ENCODE measurements around the gene TAC4.

TAC4 gene

DNA sequence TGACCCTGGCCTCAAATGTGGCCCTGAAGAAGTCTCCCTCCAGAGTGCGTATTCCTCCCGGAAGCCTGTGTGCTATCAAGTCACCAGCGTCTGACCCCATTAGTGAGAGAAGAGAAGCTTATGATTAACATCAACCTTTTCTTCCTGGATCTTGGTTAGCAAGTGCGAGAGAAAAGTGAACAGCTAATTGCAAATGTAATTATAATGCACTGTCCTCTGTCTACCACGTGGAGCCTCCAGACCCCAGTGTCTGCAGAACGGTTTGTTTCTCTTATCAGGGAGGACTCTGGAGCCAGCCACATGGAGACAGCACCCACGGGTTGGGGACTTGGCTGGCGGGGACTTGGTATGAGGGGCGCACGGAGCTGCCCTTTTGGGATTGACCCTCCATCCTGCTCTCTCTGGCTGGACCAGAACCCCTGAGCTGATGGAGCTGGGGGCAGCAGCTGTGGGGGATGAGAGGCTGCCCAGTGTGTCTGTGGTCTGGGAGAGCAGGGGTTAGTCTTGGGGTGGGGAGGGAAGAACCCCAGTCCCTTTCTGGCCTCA, 5.7 kb upstream of the TAC4 start:
- no peak for TF ChIP-seq POLR2AphosphoS5 (IDR thresholded peaks at IDR 0.05; ENCODE audit: borderline replicate concordance, low read depth, low read length)
- TF ChIP-seq FOXP2 (optimal IDR thresholded peaks at IDR 0.05; ENCODE audit: control extremely low read depth, extremely low read length, insufficient read depth) = no peak
- no peak for TF ChIP-seq EZH2 (IDR thresholded peaks at IDR 0.05)

DNA sequence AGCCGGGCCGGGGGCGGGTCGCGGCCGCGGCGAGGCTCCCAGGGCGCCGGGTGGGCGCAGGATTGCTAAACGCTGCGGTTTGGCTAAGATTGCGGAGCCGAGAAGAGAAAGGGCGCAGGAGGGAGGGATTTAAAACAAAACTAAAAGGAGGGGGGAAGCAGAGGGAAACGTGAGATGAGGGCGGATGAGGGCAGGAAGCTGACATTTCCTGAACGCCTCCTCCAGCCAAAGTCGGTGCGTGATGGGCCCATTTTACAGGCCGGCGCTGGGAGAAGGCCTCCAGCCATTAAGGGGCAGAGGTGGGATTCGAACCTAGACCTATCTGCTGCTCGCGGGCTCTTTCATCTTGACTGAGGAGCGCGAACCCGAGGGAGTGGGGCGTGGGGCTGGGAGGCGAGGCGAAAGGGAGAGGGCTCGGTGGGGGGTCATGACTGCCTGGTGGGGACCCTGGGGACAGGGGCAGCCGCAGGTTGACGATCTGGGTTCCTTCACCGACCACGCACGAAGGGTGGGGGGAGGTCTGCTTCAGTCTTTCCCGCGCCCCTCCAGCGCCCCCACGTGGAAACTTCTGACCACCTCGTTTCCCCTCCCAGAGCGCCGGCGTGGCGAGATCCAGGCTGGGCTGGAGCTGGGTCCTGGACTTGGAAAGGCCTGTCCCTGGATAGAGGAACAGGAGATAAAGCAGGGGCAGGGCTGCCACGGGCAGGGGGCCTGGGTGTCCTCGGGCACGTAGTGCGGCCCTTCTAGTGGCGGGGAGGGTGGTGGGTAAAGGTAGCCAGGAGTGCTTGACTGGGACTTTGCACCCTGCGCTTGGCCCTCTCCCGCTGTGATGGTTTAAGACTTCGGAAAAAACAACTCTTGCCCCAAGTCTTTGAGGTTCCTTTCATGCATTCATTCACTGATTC, 3.8 kb upstream of the TAC4 start:
- no peak for DNase-seq (ENCODE audit: low read depth, low spot score)
- TF ChIP-seq FOXP2 (optimal IDR thresholded peaks at IDR 0.05; ENCODE audit: control extremely low read depth, extremely low read length, insufficient read depth) (peak; percentile 48), POLR2AphosphoS5 (IDR thresholded peaks at IDR 0.05; ENCODE audit: borderline replicate concordance, low read depth, low read length) (0 out of 2 replicates have a peak, but pooled peaks have one; percentile 33), EZH2 (IDR thresholded peaks at IDR 0.05) (no peak)
- H3K36me3 ChIP-seq (ENCODE audit: insufficient read depth, low read length) = no peaks in the 10 kb centered on the region
- H3K9ac ChIP-seq (ENCODE audit: insufficient read length) = no peak overlapping the region
- peak overlapping the region; percentile 66 for H3K4me3 ChIP-seq
- no peak overlapping the region for H3K27ac ChIP-seq
- no peaks in the 10 kb centered on the region for H3K9me3 ChIP-seq (ENCODE audit: low read depth, low read length)

More for the DNA sequence above, 5.7 kb upstream of the TAC4 start:
- H3K9ac ChIP-seq (ENCODE audit: insufficient read length) = no peak overlapping the region
- no peak overlapping the region for H3K4me3 ChIP-seq
- no peaks in the 10 kb centered on the region for H3K36me3 ChIP-seq (ENCODE audit: insufficient read depth, low read length)
- DNase-seq (ENCODE audit: low read depth, low spot score) = no peak
- H3K9me3 ChIP-seq (ENCODE audit: low read depth, low read length) = no peaks in the 10 kb centered on the region
- no peak overlapping the region for H3K27ac ChIP-seq

DNA sequence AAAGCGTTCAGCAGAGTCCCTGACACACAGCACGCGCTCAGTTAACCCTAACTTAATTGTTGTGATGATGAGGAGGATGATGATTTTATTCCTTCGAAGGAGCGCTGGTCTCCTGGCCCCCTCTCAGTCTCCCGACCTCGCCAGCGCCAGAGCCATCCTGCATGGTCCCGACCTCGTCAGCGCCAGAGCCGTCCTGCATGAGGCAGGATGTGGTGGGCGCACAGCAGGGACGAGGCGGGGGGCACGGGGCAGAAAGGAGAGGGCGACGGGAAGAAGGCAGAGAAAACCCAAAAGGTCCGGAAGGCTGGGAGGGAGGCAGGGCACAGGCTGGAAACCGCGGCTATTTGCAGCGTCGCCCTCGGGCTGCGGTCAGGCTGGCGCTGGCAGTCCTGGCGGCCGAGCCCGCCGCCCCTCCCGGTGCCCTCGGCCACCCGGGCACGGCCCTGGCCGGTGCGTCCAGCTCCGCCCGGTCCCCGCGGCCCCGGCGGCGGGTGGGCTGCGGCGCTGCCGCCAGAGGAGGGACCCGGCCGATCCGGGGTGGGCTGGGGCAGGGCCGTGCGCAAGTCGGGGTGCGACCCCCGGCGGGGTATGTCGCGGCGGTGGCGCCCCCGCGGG, 3.0 kb upstream of the TAC4 start:
- H3K4me3 ChIP-seq = no peak overlapping the region
- no peak overlapping the region for H3K9ac ChIP-seq (ENCODE audit: insufficient read length)
- TF ChIP-seq POLR2AphosphoS5 (IDR thresholded peaks at IDR 0.05; ENCODE audit: borderline replicate concordance, low read depth, low read length) = no peak
- no peak for TF ChIP-seq FOXP2 (optimal IDR thresholded peaks at IDR 0.05; ENCODE audit: control extremely low read depth, extremely low read length, insufficient read depth)
- no peak for TF ChIP-seq EZH2 (IDR thresholded peaks at IDR 0.05)
- DNase-seq (ENCODE audit: low read depth, low spot score) = no peak
- no peaks in the 10 kb centered on the region for H3K36me3 ChIP-seq (ENCODE audit: insufficient read depth, low read length)
- H3K27ac ChIP-seq = no peak overlapping the region
- no peaks in the 10 kb centered on the region for H3K9me3 ChIP-seq (ENCODE audit: low read depth, low read length)

DNA sequence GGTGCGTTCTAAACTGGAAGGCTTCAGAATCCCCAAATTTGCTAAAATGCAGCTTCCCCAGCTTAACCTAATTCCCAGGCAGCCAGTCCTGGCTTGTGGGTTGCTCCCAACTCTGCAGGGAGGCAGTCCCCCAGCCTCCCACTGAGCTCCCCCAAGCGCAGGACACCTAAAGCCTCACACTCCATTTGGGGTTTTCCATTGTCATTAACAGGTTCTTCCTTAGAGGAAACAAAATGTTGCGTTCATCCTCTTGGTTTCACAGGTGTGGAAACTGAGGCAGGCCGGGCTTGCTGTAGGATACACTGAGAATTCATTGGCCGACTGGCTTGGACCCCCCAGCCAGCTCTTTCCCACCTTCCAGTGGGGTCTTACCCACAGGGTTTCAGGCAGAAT, 2.3 kb upstream of the TAC4 start:
- H3K27ac ChIP-seq = no peak overlapping the region
- TF ChIP-seq POLR2AphosphoS5 (IDR thresholded peaks at IDR 0.05; ENCODE audit: borderline replicate concordance, low read depth, low read length) = no peak
- TF ChIP-seq EZH2 (IDR thresholded peaks at IDR 0.05) = no peak
- TF ChIP-seq FOXP2 (optimal IDR thresholded peaks at IDR 0.05; ENCODE audit: control extremely low read depth, extremely low read length, insufficient read depth) = no peak
- no peak overlapping the region for H3K4me3 ChIP-seq
- DNase-seq (ENCODE audit: low read depth, low spot score) = no peak
- no peaks in the 10 kb centered on the region for H3K9me3 ChIP-seq (ENCODE audit: low read depth, low read length)
- H3K9ac ChIP-seq (ENCODE audit: insufficient read length) = no peak overlapping the region
- no peaks in the 10 kb centered on the region for H3K36me3 ChIP-seq (ENCODE audit: insufficient read depth, low read length)

DNA sequence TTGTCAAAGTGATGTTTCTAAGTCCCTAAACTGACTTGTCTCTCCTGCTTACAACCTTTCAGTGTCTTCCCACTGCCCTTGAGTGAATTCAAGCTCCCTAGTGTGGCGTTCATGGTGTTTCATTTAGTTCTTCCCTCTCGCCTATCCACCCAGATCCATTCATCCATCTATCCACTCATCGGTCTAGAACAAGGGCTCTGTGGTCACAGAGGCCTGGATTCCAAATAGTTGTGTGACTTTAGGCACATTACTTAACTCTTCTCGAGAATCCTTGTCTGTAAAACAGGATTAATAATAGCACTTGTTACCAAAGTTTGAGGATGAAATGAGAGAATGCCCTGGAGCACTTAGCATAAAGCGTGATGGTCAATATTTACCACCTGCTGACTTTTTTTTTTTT, 870 bp upstream of the TAC4 start:
- TF ChIP-seq EZH2 (IDR thresholded peaks at IDR 0.05) = no peak
- no peak for TF ChIP-seq POLR2AphosphoS5 (IDR thresholded peaks at IDR 0.05; ENCODE audit: borderline replicate concordance, low read depth, low read length)
- no peak for TF ChIP-seq FOXP2 (optimal IDR thresholded peaks at IDR 0.05; ENCODE audit: control extremely low read depth, extremely low read length, insufficient read depth)
- Histone ChIP-seq H3K4me3 (no peak overlapping the region), H3K9me3 (ENCODE audit: low read depth, low read length) (no peaks in the 10 kb centered on the region), H3K9ac (ENCODE audit: insufficient read length) (no peak overlapping the region), H3K36me3 (ENCODE audit: insufficient read depth, low read length) (no peaks in the 10 kb centered on the region), H3K27ac (no peak overlapping the region)
- no peak for DNase-seq (ENCODE audit: low read depth, low spot score)

DNA sequence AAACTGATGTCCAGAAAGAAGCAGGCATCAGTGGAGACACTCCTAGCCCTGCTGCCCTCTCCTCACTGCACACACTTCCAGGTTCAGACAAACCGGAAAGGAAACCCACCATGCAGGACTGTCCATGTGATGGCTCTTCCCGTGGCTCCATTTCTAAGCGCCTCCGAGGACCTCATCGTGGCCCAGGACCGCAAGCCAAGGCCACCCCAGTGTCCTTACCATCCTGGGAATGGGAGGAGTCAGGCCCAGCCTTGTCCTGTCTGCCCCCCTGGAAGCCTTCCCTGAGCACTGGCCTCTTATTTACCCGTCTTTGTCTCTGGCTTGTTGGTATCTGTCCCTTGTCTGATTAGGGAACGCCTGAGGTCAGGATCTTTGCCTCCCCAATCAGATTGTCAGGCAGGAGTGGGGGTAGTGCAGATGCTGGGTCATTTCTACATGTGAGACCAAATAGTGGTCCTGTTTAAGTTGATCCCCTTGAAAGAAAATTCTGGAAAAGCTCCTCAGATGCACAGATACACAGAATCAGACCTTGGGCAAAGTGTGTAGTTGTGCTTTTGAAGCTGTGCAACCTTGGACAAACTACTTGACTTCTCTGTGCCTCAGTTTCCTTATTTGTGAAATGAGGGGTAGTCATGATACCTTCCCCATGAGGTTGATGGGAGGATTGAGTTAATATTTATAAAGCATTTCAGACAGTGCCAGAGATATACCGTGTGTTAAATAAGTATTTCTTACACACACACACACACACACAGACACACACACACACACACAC, 744 bp downstream of the TAC4 start:
- Histone ChIP-seq H3K36me3 (ENCODE audit: insufficient read depth, low read length) (no peaks in the 10 kb centered on the region), H3K9ac (ENCODE audit: insufficient read length) (no peak overlapping the region), H3K9me3 (ENCODE audit: low read depth, low read length) (no peaks in the 10 kb centered on the region), H3K27ac (no peak overlapping the region), H3K4me3 (no peak overlapping the region)
- no peak for DNase-seq (ENCODE audit: low read depth, low spot score)
- TF ChIP-seq FOXP2 (optimal IDR thresholded peaks at IDR 0.05; ENCODE audit: control extremely low read depth, extremely low read length, insufficient read depth) = no peak
- TF ChIP-seq POLR2AphosphoS5 (IDR thresholded peaks at IDR 0.05; ENCODE audit: borderline replicate concordance, low read depth, low read length) = no peak
- TF ChIP-seq EZH2 (IDR thresholded peaks at IDR 0.05) = no peak

DNA sequence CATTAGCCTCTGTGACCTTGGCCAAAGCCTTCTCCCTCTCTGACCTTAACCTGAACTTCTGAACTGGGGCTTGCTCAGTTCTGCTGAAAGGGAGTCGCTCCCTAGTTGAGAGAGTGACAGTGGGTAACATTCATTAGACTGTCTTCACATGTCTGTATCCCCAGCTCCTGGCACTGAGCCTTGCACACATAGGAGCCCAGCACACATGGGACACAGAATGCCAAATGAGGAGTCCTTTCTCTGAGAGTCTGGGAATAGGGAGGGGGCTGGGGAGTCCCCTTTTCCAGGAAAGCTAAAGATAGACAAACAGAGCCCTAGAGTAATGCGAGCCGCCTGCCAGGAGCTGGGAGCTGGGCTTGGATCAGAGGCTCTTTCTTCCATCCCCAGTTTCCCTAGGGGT, 2.5 kb downstream of the TAC4 start:
- H3K4me3 ChIP-seq = no peak overlapping the region
- H3K9me3 ChIP-seq (ENCODE audit: low read depth, low read length) = no peaks in the 10 kb centered on the region
- H3K36me3 ChIP-seq (ENCODE audit: insufficient read depth, low read length) = no peaks in the 10 kb centered on the region
- H3K27ac ChIP-seq = no peak overlapping the region
- H3K9ac ChIP-seq (ENCODE audit: insufficient read length) = no peak overlapping the region
- DNase-seq (ENCODE audit: low read depth, low spot score) = no peak
- TF ChIP-seq FOXP2 (optimal IDR thresholded peaks at IDR 0.05; ENCODE audit: control extremely low read depth, extremely low read length, insufficient read depth) (no peak), EZH2 (IDR thresholded peaks at IDR 0.05) (no peak), POLR2AphosphoS5 (IDR thresholded peaks at IDR 0.05; ENCODE audit: borderline replicate concordance, low read depth, low read length) (no peak)
